ENCODE results near the gene SDF4.
"Not testable (repeated sequence)": the region's sequence is repeated elsewhere in the genome, so short reads cannot be mapped to it uniquely, and the experiment has no call there.

SDF4 gene

GRCh38 chr1:1199141-1199960, 32.5 kb downstream of the SDF4 start:
- no peak for DNase-seq (ENCODE audit: low read depth)

- DNase-seq (ENCODE audit: low read depth), result no peak
Measured at GRCh38 chr1:1198423-1199140, 33.2 kb downstream of the SDF4 start.

GRCh38 chr1:1197551-1198422, 34.0 kb downstream of the SDF4 start:
- no peak for DNase-seq (ENCODE audit: low read depth)

GRCh38 chr1:1197188-1197500, 34.7 kb downstream of the SDF4 start:
- no peak for DNase-seq (ENCODE audit: low read depth)

- no peak for DNase-seq (ENCODE audit: low read depth)
Measured at GRCh38 chr1:1196431-1197187, 35.2 kb downstream of the SDF4 start.

- DNase-seq (ENCODE audit: low read depth), result not testable (repeated sequence)
Measured at GRCh38 chr1:1195726-1196125, 36.1 kb downstream of the SDF4 start.

GRCh38 chr1:1194723-1195122, 37.1 kb downstream of the SDF4 start:
- no peak for DNase-seq (ENCODE audit: low read depth)

- no peak for DNase-seq (ENCODE audit: low read depth)
Measured at GRCh38 chr1:1191734-1192133, 40.1 kb downstream of the SDF4 start.

- DNase-seq (ENCODE audit: low read depth), result no peak
Measured at GRCh38 chr1:1189111-1189510, 42.7 kb downstream of the SDF4 start.

GRCh38 chr1:1187938-1188337, 43.9 kb downstream of the SDF4 start:
- DNase-seq (ENCODE audit: low read depth), result no peak

GRCh38 chr1:1185101-1185765, 46.6 kb downstream of the SDF4 start:
- no peak for DNase-seq (ENCODE audit: low read depth)

- no peak for DNase-seq (ENCODE audit: low read depth)
Measured at GRCh38 chr1:1183833-1184775, 47.7 kb downstream of the SDF4 start.

GRCh38 chr1:1183221-1183747, 48.5 kb downstream of the SDF4 start:
- DNase-seq (ENCODE audit: low read depth), result no peak

- no peak for DNase-seq (ENCODE audit: low read depth)
Measured at GRCh38 chr1:1182491-1183220, 49.1 kb downstream of the SDF4 start.

- DNase-seq (ENCODE audit: low read depth), result no peak
Measured at GRCh38 chr1:1181938-1182410, 49.8 kb downstream of the SDF4 start.

- no peak for DNase-seq (ENCODE audit: low read depth)
Measured at GRCh38 chr1:1181129-1181937, 50.5 kb downstream of the SDF4 start.

GRCh38 chr1:1179983-1180861, 51.6 kb downstream of the SDF4 start:
- no peak for DNase-seq (ENCODE audit: low read depth)

Data from T-helper 22 cell (primary cell).